Middle frontal gyrus (tissue), 1 donor: ENCODE results near the gene BARD1.
"Not testable (repeated sequence)": the region's sequence is repeated elsewhere in the genome, so short reads cannot be mapped to it uniquely, and the experiment has no call there.

Source experiments
- DNase-seq: peaks from one replicate; pipeline ENCODE4 v3.0.0-alpha.2; 2015; ENCODE audit warnings: low spot score; ENCODE audit errors: extremely low spot score

BARD1 gene

GRCh38 chr2:214808981-214809750 lies at the start of gene BARD1:
Gene BARD1, minus strand, starts transcription at chr2:214809683. Its CDS starts 114 bp downstream, at chr2:214809569.
- no peak for DNase-seq

GRCh38 chr2:214856137-214856536 lies 46.7 kb upstream of the BARD1 start:
- DNase-seq = no peak

GRCh38 chr2:214853906-214854305 lies 44.4 kb upstream of the BARD1 start:
- no peak for DNase-seq

GRCh38 chr2:214843823-214844222 lies 34.3 kb upstream of the BARD1 start:
- DNase-seq = no peak

GRCh38 chr2:214839464-214839863 lies 30.0 kb upstream of the BARD1 start:
- no peak for DNase-seq

GRCh38 chr2:214837466-214837865 lies 28.0 kb upstream of the BARD1 start:
- no peak for DNase-seq

- DNase-seq = no peak
Measured at GRCh38 chr2:214836568-214836967, 27.1 kb upstream of the BARD1 start.

- DNase-seq = no peak
Measured at GRCh38 chr2:214830794-214831346, 21.4 kb upstream of the BARD1 start.

GRCh38 chr2:214816008-214816533 lies 6.6 kb upstream of the BARD1 start:
- DNase-seq = no peak

- DNase-seq = no peak
Measured at GRCh38 chr2:214810671-214811070, 1.2 kb upstream of the BARD1 start.

GRCh38 chr2:214809751-214810564 lies 475 bp upstream of the BARD1 start:
- peak; percentile 76 for DNase-seq

- no peak for DNase-seq
Measured at GRCh38 chr2:214807653-214808052, 1.8 kb downstream of the BARD1 start.

- DNase-seq = no peak
Measured at GRCh38 chr2:214801768-214802397, 7.6 kb downstream of the BARD1 start.

GRCh38 chr2:214801068-214801467 lies 8.4 kb downstream of the BARD1 start:
- no peak for DNase-seq

- DNase-seq = no peak
Measured at GRCh38 chr2:214800180-214800579, 9.3 kb downstream of the BARD1 start.

GRCh38 chr2:214796911-214797310 lies 12.6 kb downstream of the BARD1 start:
- DNase-seq = no peak

GRCh38 chr2:214783181-214783580 lies 26.3 kb downstream of the BARD1 start:
- not testable (repeated sequence) for DNase-seq

- no peak for DNase-seq
Measured at GRCh38 chr2:214782671-214783070, 26.8 kb downstream of the BARD1 start.

GRCh38 chr2:214781226-214781625 lies 28.3 kb downstream of the BARD1 start:
- no peak for DNase-seq

GRCh38 chr2:214775971-214776370 lies 33.5 kb downstream of the BARD1 start:
- DNase-seq = no peak

- no peak for DNase-seq
Measured at GRCh38 chr2:214774108-214774507, 35.4 kb downstream of the BARD1 start.
